Keratinocyte (primary cell): ENCODE measurements around the gene ADRA2C.

Experiments
- CTCF ChIP-seq, 3 experiments: IDR thresholded peaks in 1 of 3; conservative IDR thresholded peaks in 1 of 3; optimal IDR thresholded peaks in 1 of 3; 2 replicates in 2 of 3; 3 replicates in 1 of 3; pipeline versions ENCODE3 to v1.5.1; 2011; ENCODE audit warnings: low read length in 3 of 3, mild to moderate bottlenecking in 3 of 3, moderate library complexity in 2 of 3, control low read depth in 1 of 3, inconsistent platforms in 1 of 3; ENCODE audit not compliant: insufficient read depth in 2 of 3; ENCODE audit errors: extremely low read depth in 1 of 3
- EZH2 ChIP-seq: IDR thresholded peaks from one replicate; pipeline ENCODE4 v1.6.1; 2012; ENCODE audit warnings: inconsistent platforms, mild to moderate bottlenecking, low read length, moderate library complexity

- TF ChIP-seq EZH2 = no peak
- no peak for TF ChIP-seq CTCF (optimal IDR thresholded peaks at IDR 0.05 in 1 of 3, IDR thresholded peaks at IDR 0.05 in 1 of 3, conservative IDR thresholded peaks at IDR 0.05 in 1 of 3; ENCODE audit: extremely low read depth in 1 of 3, insufficient read depth in 2 of 3, low read length in 3 of 3)
Measured at GRCh38 chr4:3797831-3798790, 31.9 kb downstream of the ADRA2C start.
